Stimulated activated CD8-positive, alpha-beta memory T cell treated with anti-CD3 and anti-CD28 coated beads, Interleukin-7, amount 100 ng/mL, for 24 hours (primary cell): ENCODE results near the gene FAM241A.
"Not testable (repeated sequence)": the region's sequence is repeated elsewhere in the genome, so short reads cannot be mapped to it uniquely, and the experiment has no call there.

Experiments
- DNase-seq: peaks from one replicate; pipeline ENCODE4 v3.0.0-alpha.2; 2020; ENCODE audit warnings: low read depth

The FAM241A gene

DNA sequence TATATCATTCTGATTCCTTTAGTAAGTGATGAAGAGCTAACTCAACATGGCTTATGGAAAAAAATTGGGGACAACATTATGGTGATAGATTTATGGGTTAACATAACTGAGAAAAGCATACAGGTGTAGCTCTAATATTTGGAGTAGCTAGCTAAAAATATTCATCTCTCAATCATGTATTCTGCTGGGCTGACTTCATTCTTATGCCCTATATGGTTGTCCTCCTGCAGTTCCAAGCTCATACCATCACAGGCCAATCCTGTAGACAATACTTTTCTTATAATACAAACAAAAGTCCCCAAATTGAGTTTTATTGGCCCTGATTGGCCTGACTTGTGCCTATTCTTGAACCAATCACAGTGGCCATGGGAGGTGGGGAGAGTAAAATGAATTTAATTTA lies 6.7 kb upstream of the FAM241A start:
- no peak for DNase-seq

DNA sequence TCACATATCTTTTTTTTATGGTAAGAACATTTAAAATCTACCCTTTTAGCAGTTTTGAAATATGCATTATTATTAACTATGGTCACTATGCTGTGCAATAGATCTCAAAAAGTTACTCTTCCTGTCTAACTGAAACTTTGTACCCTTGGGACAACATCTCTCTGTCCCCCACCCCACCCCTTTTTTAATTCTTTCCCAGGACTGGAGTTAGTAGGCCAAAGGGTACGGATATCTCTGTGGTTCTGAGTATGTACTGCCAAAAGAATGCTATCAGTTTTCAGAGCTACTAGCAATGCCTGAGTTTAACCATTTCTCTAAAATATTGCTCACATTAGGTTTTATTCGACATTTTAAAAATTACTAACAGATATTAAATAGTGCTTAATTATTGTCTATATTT lies 4.7 kb upstream of the FAM241A start:
- no peak for DNase-seq

DNA sequence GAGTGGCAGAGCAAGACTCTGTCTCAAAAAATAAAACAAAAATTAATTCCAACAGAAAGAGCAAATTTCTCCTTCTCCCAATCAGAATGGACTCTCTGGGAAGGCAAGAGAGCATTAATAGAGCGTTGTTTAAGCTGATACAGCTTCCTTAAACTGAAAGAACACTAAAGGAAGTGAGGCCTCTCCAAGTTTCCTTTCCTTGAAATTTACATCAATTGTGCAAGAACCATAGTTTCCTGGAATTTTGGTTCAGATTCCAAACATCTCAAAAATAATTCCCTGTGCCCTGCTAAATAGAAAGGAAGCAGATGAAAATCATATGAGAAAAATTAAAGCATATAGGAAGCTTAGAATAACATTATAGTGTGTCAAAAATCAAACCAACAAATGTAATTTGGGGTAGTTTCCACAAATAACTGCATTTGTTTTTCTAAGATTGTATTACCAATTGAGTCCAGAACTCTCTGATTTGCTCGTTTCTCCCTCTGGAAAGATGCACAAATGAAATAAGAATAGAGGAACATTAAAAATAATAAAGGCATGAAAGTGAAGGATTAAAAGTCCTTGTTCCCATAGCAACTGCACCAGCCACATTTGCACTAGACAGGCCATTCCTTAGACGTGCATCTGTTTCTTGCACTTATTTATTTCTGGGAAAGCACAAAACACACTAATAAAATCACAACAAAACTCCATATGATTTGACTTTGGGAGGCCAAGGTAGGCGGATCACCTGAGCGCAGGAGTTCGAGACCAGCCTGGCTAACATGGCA lies 3.7 kb upstream of the FAM241A start:
- no peak for DNase-seq

DNA sequence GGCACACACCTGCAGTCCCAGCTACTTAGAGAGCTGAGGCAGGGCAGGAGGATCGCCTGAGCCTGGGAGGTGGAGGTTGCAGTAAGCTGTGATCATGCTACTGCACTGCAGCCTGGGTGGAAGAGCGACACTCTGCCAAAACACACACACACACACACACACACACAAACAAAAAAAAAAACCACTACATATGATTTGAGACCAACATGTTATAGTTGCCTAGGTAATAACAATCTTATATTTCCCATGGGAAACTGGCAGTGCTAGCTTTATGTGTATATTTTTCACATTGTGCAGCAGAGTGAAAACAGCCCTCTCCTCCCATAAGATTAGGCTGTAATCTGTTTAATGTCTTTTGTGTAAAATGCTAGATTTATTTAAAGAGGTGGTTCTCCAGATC lies 3.1 kb upstream of the FAM241A start:
- no peak for DNase-seq

DNA sequence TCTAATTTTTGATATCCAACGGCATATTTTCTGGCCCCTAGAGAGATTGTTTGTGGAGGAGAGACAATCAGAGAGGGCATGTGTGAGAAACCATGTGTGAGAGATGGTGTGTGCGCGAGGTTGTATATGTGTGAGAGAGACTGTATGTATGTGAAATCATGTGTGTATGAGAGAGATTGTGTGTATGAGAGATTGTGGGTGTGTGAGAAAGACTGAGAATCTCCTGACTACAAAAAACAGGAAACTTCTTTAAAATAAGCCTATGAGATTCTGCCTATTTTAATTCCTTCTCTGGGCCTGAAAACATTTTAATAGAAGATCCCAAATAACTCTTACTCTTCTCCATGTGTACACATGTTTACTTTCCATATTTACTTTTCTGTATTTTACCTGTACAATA lies 1.5 kb upstream of the FAM241A start:
- DNase-seq = no peak

DNA sequence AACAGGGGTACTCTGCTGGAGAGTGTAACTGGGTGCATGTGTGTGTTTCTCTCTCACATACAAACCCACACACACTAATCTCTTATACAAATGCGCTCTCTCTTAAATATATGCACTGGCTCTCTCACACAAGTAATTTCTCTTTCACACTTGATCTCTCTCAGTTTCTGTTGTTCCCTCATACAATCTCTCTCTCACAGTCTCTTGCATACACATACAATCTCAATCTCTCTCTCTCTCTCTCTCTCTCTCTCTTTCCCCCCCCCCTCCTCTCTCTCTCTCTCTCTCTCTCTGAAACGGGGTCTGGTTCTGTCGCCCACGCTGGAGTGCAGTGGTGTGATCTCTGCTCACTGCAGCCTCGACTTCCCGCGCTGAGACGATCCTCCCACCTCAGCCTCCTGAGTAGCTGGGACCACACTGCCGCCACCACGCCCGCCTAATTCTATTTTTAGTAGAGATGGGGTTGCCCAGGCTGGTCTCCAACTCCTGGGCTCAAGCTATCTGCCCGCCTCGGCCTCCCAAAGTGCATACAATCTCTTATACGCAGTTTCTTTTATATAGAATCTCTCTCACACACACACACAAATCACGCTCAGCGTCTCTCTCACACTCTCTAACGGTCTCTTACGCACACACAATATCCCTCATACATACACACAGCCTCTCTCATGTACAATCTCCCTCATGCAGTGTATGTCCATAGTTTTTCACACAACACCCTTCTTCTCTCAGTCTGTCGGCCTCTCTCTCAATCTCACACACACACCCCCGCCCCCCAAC lies 518 bp upstream of the FAM241A start:
- DNase-seq = no peak

DNA sequence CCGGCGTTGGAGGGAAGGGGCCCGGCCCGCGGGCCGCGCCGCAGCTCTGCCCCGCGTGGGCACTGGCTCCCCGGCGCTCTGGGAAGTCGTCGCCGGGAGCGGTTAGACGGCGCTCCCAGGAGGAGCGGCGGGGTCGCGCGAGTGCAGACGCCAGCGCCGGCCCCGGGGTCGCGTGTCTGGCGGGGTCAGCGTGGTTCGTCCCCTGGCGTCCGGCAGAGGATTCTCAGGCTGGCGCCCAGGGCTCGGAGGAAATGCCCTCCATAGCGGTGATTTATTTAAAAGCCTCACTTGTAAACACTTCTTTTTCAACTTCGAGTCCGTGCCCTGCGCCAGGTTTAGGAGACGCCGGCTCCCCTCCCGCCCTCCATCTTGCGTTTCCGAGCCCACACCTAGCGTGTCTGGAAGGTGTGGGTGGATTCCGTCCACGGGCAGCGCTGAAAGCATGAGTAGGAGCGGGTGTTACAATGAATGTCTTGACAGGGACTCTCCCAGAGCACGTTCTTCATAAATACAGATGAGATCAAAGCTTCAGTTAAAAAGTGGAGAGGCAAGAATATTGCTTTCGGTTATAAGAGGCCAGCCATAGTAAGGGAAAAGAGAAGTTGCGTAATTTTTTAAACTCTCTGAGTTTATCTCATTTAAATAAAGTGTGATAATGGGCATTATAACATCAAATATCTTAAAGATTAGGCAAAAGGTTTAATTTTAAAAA lies 692 bp downstream of the FAM241A start:
- DNase-seq = peak; percentile 48

DNA sequence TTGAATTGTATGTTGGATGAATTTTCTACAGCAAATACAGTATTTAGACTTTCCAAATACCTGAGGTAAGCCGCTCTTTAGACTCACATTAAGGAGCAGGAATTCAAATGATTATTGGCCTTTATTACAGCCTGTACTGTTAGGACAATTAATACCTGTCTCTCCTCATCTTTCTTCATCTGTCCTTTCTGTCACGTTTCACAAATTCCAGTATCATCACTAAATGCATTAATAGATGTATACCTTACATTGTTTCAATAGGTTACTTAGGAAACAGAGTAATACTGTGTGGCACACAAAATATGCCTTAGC lies 1.2 kb downstream of the FAM241A start:
- no peak for DNase-seq

DNA sequence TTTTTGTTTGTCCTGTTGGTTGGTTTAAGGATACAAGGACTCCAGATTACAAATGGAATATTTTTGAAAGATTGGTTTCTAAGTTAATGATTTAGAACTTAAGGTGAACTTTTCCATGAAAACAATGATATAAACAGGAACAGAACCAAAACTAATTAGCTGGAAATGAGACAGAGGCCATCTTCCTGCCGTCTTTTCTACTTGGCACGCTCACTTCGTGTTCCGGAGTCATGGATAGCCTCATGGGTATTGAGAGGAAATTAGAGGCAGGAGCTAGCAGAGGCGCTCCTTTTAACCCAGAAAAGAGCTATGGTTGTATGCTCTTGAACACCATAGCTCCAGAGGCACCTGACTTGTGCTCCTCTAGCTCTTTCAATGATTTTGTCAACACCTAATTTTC lies 2.4 kb downstream of the FAM241A start:
- DNase-seq = no peak

DNA sequence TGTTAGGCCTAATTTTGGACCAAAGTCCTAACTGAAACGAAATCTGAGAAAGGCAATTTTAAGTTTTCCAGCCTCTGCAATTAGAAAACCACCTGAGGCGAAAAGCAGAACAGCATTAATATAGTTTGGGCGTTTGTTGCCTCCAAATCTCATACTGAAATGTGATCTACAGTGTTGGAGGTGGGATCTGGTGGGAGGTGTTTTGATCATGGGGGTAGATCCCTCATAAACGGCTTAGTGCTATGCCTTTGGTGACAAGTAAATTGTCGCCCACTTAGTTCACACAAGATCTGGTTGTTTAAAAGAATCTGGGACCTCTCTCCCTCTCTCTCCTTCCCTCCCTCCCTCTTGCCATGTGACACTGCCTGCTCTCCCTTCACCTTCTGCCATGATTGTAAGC lies 5.7 kb downstream of the FAM241A start:
- no peak for DNase-seq

DNA sequence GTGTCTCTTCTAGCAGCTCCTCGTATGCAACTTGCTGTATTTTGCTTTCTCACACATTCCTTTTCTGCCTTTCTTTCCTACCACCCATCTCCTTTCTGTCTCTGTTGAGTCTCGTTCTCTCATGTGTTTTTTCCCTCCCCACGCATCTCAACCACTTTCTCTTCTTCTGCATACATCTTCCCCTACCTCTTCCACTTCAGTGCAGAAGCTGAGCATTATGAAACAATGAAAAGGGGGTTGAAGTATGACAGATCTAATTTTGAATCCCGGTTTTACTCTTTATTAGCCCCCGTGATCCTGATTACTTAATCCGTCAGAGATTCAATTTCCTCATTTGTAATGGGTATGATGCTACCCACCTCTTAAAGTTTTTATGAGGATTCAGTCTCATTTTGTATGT lies 7.3 kb downstream of the FAM241A start:
- DNase-seq = no peak

DNA sequence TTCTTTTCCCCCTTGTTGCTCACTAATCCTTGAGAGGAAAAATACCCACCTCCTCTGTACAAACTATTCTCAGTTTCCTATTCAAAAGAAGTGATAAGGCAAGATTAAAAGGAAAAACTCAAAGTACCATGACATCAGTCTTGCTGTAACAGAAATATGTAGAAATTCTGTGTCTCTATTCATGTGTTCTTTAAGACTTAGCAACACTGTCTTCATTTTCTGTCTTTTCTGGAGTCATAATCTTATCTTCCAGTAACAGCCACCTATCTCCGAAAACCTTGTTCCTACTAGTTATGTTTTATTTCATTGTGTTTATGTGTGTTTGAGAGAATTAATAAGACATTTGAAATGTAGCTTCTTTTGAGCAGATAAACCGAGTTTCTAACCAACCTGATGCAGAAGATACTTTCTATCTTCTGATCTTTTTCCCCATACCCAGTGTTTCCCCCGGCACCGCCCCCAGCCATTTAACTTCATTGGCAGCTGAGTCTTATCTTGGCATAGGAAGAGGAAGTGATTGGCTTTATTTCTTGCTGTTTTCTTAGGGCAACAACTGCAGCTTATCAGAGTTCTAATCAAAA lies 8.0 kb downstream of the FAM241A start:
- no peak for DNase-seq

DNA sequence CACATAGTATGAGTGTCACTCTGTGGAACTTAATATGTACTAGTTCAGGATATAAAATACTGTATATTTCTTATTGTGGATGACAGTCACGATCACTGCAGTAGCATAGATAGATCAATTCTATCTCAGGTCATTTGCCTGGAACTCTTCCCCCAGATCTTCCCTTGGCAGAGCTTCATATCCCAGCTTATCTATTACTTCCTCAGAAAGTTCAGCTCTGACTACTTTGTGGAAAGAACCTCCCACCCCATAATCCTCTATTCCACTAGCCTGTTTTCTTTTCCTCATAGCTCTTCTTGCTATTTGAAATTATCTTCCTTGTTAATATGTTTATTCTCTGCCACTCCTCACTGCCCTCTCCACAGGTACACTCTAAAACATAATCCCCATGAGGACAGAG lies 10.9 kb downstream of the FAM241A start:
- DNase-seq = no peak

DNA sequence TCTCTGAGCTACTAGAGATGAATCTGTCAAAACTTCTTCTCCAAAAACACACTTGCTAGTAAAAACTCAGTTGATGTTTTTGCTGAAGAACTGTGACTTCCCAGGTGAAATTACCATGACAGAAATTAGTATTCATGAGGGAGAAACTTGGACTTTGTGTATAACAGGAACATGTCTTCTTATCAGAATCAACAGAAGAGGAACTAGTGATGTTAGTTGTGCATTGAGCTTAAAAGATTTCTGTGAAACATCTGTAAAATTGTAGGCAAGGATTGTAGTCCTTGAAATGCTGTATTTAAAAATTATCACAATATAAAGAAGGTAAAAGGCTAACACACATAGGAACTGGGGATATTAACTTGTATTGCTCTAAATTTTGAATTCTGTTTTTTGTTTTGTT lies 11.3 kb downstream of the FAM241A start:
- DNase-seq = no peak

DNA sequence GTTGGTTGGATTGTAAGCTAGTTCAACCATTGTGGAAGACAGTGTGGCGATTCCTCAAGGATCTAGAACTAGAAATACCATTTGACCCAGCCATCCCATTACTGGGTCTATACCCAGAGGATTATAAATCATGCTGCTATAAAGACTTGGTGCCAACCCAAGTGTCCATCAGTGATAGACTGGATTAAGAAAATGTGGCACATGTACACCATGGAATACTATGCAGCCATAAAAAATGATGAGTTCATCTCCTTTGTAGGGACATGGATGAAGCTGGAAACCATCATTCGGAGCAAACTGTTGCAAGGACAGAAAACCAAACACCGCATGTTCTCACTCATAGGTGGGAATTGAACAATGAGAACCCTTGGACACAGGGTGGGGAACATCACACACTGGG lies 18.5 kb downstream of the FAM241A start:
- DNase-seq = not testable (repeated sequence)

DNA sequence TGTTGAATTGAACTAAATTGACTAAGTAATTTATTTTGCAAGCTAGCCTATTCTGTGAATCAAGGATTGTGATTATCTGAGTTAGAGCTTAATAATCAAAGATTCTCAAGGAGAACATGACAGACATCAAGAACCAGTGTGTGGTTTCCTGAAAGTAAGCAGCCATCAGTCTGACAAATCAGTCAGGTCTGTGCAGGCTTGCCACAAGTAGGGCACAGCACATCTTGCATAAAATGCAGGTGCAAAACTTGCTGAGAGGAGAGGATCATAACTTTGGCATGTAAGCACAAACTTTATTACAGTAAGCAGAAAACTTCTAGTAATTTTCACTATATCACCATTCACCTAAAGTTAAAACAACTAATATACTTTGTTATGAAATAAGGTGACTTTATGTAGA lies 22.5 kb downstream of the FAM241A start:
- DNase-seq = no peak

DNA sequence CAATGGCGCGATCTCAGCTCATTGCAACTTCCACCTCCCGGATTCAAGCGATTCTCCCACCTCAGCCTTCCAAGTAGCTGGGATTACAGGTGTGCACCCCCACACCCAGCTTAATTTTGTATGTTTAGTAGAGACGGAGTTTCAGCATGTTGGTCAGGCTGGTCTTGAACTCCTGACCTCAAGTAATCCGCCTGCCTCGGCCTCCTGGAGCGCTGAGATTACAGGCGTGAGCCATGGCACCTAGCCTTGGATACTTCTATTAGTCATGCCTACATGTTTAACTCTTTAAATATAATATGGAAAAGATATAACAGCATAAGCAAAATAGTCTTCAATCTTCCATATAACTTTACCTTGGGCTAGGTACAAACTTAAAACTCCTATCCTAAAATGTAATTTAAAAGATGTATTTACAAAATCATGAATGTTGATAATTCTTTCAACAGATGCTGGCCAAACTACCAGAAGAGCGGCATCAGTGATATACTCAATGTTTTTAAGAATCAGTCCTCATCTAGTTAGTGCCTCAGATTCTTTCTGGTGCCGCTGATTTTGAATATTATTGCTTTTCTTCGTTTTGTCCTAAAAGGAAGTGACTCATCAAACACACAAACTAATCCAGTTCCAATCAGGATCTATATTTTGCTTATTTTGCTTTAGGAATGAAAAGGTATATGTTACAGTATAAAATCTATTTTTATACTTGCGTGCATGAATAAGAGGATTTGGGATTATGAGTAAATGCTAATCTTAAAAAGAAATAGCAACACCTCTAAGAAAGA lies 23.7 kb downstream of the FAM241A start:
- DNase-seq = no peak

DNA sequence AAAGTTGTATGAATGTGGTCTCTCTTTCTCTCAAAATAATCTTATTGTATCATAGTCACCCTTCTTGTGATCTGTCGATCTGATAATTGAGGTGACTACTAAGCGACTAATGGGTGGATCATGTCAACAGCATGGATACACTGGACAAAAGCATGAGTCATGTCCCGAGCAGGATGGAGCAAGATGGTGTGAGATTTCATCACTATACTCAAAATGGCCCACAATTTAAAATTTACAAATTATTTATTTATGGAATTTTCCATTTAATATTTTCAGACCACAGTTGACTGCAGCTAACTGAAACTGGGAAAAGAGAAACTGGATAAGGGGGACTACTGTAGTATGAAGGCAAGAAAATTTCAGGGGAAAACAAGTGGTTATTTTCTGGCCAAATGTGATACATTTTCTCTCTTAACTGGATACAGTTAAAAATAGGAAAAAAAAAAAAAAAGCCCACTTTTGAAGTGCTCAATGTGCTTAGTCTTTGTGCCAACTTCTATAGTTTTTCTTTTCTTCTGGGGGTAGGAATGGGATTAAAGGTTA lies 25.3 kb downstream of the FAM241A start:
- no peak for DNase-seq

DNA sequence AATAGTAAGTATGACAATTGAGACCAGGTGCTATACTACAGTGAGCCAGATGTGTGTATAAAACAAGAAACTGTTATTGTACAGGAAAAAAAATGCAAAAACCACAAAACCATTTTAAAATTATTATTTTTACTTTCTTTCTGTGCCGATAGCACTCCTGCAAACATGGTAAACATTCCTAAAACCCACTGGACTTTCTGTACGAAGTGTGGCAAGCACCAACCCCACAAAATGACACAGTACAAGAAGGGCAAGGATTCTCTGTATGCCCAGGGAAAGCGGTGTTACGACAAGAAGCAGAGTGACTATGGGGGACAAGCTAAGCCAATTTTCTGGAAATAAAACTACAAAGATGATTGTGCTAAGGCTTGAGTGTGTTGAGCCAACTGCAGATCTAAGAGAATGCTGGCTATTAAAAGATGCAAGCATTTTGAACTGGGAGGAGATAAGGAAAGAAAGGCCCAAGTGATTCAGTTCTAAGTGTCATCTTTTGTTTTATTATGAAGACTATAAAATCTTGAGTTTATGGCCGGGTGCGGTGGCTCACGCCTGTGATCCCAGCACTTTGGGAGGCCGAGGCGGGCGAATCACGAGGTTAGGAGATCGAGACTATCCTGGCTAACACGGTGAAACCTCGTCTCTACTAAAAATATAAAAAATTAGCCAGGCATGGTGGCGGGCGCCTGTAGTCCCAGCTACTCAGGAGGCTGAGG lies 26.0 kb downstream of the FAM241A start:
- not testable (repeated sequence) for DNase-seq

DNA sequence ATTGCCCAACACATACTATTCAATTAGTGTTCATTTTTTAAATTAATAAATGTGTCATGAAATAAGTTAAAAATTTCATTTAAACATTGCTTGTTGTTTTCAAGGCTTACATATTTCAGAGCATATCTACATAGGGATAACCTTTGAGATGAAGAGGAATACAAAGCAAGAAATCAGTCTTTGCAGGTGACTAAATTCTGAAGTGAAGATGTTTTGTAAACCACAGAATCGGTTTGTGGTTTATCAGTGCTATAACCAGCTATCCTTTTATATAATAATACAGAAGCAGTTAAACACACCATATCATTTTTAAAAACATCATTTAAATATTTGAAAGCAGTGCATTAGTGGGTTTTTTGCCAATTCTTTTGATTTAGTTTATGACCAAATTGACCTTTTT lies 26.9 kb downstream of the FAM241A start:
- DNase-seq = no peak
